OCI-LY1 (cell line): Measurements from ENCODE around the gene FBXW12.

Experiments
- H2AFZ ChIP-seq: fragments of 200-600 bp; sonication (generic), shearing (Covaris generic); 2 replicates; pipeline ENCODE4 v1.6.0; 2014; ENCODE audit warnings: antibody characterized with exemption, mild to moderate bottlenecking, low read length
- H3F3A ChIP-seq: fragments of 200-600 bp; sonication (generic), shearing (Covaris generic); 2 replicates; pipeline ENCODE4 v1.6.0; 2014; ENCODE audit warnings: mild to moderate bottlenecking, antibody characterized with exemption, low read length, moderate library complexity; ENCODE audit not compliant: insufficient read depth
- H3K27ac ChIP-seq: fragments of 200-600 bp; sonication (generic); 2 replicates; pipeline ENCODE4 v1.5.1; 2014; ENCODE audit warnings: low read length, mixed run types, mild to moderate bottlenecking, low read depth; ENCODE audit not compliant: poor library complexity, severe bottlenecking
- H3K27me3 ChIP-seq: fragments of 200-600 bp; sonication (generic); 2 replicates; pipeline ENCODE4 v1.6.0; 2014; ENCODE audit warnings: antibody characterized with exemption, mild to moderate bottlenecking, low read length, moderate library complexity; ENCODE audit not compliant: insufficient read depth
- H3K36me3 ChIP-seq: fragments of 200-600 bp; sonication (generic); 2 replicates; pipeline ENCODE4 v1.6.1; 2014; ENCODE audit warnings: mild to moderate bottlenecking, antibody characterized with exemption, low read length, moderate library complexity, mixed read lengths; ENCODE audit not compliant: insufficient read depth
- H3K4me1 ChIP-seq: fragments of 200-600 bp; sonication (generic); 2 replicates; pipeline ENCODE4 v1.5.1; 2014; ENCODE audit warnings: mild to moderate bottlenecking, low read length, moderate library complexity; ENCODE audit not compliant: insufficient read depth, severe bottlenecking
- H3K4me2 ChIP-seq: fragments of 200-600 bp; sonication (generic), shearing (Covaris generic); 2 replicates; pipeline ENCODE4 v1.6.1; 2014; ENCODE audit warnings: low read length
- H3K4me3 ChIP-seq: fragments of 200-600 bp; sonication (generic); 2 replicates; pipeline ENCODE4 v1.5.1; 2014; ENCODE audit warnings: low read length, low read depth, mild to moderate bottlenecking, mixed read lengths; ENCODE audit not compliant: poor library complexity, severe bottlenecking
- H3K79me2 ChIP-seq: fragments of 200-600 bp; shearing (Covaris generic); 2 replicates; pipeline ENCODE4 v1.6.1; 2016; ENCODE audit warnings: mixed run types, low read length, mixed read lengths; ENCODE audit not compliant: insufficient read depth
- H3K9ac ChIP-seq: fragments of 200-600 bp; sonication (generic), shearing (Covaris generic); 2 replicates; pipeline ENCODE4 v1.6.1; 2014; ENCODE audit warnings: mild to moderate bottlenecking, low read length, mixed read lengths
- H3K9me2 ChIP-seq: fragments of 200-600 bp; sonication (generic), shearing (Covaris generic); 2 replicates; pipeline ENCODE4 v1.6.1; 2014; ENCODE audit warnings: low read depth, mild to moderate bottlenecking, low read length, mixed read lengths
- H3K9me3 ChIP-seq: fragments of 200-600 bp; shearing (Covaris generic); 2 replicates; pipeline ENCODE4 v1.6.1; 2014; ENCODE audit warnings: low read length, mixed read lengths
- H4K20me1 ChIP-seq: fragments of 200-600 bp; sonication (generic), shearing (Covaris generic); 2 replicates; pipeline ENCODE4 v1.6.0; 2016; ENCODE audit warnings: mild to moderate bottlenecking, low read length; ENCODE audit not compliant: insufficient read depth
- EZH2 ChIP-seq: fragments of 200-600 bp; sonication (generic), shearing (Covaris generic); IDR thresholded peaks from 2 replicates; pipeline ENCODE4 v1.8.0; 2017; ENCODE audit warnings: borderline replicate concordance, mixed run types, mild to moderate bottlenecking, antibody characterized with exemption, low read length, moderate library complexity, mixed read lengths
- TF ChIP-seq, protein P1 (sequence below): fragments of 200-600 bp; sonication (generic), shearing (Covaris generic); IDR thresholded peaks from 2 replicates; pipeline ENCODE4 v1.5.1; 2017; ENCODE audit warnings: mild to moderate bottlenecking, antibody characterized with exemption, low read length, moderate library complexity, mixed read lengths

FBXW12 gene

GRCh38 chr3:48405971-48406370 is 34.0 kb downstream of the FBXW12 start:
- Histone ChIP-seq H3K4me3 (no peak overlapping the region), H3K4me1 (no peaks in the 10 kb centered on the region), H3K79me2 (no peaks in the 10 kb centered on the region), H3K27ac (no peak overlapping the region), H3K9ac (no peak overlapping the region), H3F3A (no peaks in the 10 kb centered on the region), H3K9me3 (no peaks in the 10 kb centered on the region), H4K20me1 (no peaks in the 10 kb centered on the region), H3K27me3 (peaks cover 5% of the 10 kb centered on the region; the same call in 1 of the 2 replicates), H3K9me2 (no peaks in the 10 kb centered on the region), H3K36me3 (no peaks in the 10 kb centered on the region), H2AFZ (no peak overlapping the region), H3K4me2 (no peak overlapping the region)
- no peak for TF ChIP-seq EZH2
- TF ChIP-seq, protein P1, sequence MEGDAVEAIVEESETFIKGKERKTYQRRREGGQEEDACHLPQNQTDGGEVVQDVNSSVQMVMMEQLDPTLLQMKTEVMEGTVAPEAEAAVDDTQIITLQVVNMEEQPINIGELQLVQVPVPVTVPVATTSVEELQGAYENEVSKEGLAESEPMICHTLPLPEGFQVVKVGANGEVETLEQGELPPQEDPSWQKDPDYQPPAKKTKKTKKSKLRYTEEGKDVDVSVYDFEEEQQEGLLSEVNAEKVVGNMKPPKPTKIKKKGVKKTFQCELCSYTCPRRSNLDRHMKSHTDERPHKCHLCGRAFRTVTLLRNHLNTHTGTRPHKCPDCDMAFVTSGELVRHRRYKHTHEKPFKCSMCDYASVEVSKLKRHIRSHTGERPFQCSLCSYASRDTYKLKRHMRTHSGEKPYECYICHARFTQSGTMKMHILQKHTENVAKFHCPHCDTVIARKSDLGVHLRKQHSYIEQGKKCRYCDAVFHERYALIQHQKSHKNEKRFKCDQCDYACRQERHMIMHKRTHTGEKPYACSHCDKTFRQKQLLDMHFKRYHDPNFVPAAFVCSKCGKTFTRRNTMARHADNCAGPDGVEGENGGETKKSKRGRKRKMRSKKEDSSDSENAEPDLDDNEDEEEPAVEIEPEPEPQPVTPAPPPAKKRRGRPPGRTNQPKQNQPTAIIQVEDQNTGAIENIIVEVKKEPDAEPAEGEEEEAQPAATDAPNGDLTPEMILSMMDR: no peak

DNA sequence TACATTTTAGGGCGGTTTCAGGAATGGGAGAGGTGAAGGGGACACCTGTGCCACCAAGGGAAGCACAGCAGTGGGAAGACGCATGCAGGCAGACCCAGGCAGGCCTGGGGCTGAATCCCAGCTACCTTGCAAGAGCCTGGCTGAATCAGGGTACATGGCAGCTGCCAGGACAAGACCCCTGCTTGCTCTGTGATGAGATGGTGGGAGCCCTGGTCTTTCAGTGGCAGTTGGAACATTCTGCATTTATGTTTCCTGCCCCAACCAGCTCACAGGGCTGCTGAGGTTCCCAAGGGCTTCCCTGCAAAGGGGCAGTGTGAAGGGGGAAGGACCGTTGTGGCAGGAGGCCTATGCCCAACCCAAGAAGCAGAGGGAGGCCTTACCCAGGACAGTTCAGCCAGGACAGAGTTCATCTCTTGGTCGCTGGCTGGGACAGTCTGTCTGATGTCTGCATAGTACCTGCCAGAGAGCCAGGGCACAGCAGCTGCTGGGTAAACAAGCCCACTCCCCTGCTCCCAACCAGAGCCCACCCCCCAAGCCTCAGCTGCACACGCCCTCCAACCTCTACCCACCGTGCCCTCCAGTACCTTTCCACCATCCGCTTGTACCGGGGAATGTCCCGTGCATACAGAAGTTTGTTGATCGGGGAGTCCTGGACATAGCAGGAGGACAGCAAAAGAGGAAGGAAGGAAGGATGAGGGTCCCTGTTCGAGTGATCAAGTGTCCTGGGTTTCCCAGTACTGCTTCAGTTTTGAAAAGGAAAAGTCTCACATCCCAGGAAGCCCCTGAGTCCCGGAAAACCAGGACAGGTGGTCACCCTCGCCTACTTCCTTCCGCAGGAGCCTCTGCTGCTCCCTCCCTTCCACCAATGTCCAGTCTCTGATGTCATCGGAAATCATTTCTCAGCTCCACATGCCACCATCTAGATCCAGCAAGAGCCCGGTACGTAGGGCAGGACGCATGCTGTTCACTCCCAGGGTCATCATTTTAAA is 34.7 kb downstream of the FBXW12 start:
- no peaks in the 10 kb centered on the region for H4K20me1 ChIP-seq
- no peak overlapping the region for H3K9ac ChIP-seq
- no peak overlapping the region for H3K27ac ChIP-seq

GRCh38 chr3:48407542-48408099 is 35.6 kb downstream of the FBXW12 start:
- Histone ChIP-seq H3K9me3 (no peaks in the 10 kb centered on the region), H3K27me3 (peaks cover 5% of the 10 kb centered on the region; the same call in 1 of the 2 replicates), H3F3A (no peaks in the 10 kb centered on the region), H3K4me1 (no peaks in the 10 kb centered on the region), H3K9me2 (no peaks in the 10 kb centered on the region), H2AFZ (no peak overlapping the region), H3K79me2 (no peaks in the 10 kb centered on the region), H3K4me2 (no peak overlapping the region), H4K20me1 (no peaks in the 10 kb centered on the region), H3K36me3 (no peaks in the 10 kb centered on the region), H3K9ac (no peak overlapping the region), H3K27ac (no peak overlapping the region), H3K4me3 (no peak overlapping the region)
- TF ChIP-seq EZH2: no peak

More for the DNA sequence above, 34.7 kb downstream of the FBXW12 start:
- H3K79me2 ChIP-seq: no peaks in the 10 kb centered on the region
- no peaks in the 10 kb centered on the region for H3K9me3 ChIP-seq
- H3K27me3 ChIP-seq: peaks cover 5% of the 10 kb centered on the region; the same call in 1 of the 2 replicates
- H3K36me3 ChIP-seq: no peaks in the 10 kb centered on the region
- no peak for TF ChIP-seq EZH2
- TF ChIP-seq, protein P1: no peak
- H3K4me3 ChIP-seq: no peak overlapping the region
- H3K4me2 ChIP-seq: no peak overlapping the region
- no peaks in the 10 kb centered on the region for H3F3A ChIP-seq
- no peaks in the 10 kb centered on the region for H3K9me2 ChIP-seq
- no peak overlapping the region for H2AFZ ChIP-seq
- no peaks in the 10 kb centered on the region for H3K4me1 ChIP-seq
